Measurements from ENCODE around the gene LRRC45. TPM values are rescaled to one million over a fixed set of nuclear protein-coding genes. Genes with fewer than 3 reads are reported as not detected.
"Not testable (repeated sequence)": the region's sequence is repeated elsewhere in the genome, so short reads cannot be mapped to it uniquely, and the experiment has no call there.

LRRC45 gene
- total RNA-seq, 2 experiments from 2014 or later = 54.5 to 68.4 TPM

DNA sequence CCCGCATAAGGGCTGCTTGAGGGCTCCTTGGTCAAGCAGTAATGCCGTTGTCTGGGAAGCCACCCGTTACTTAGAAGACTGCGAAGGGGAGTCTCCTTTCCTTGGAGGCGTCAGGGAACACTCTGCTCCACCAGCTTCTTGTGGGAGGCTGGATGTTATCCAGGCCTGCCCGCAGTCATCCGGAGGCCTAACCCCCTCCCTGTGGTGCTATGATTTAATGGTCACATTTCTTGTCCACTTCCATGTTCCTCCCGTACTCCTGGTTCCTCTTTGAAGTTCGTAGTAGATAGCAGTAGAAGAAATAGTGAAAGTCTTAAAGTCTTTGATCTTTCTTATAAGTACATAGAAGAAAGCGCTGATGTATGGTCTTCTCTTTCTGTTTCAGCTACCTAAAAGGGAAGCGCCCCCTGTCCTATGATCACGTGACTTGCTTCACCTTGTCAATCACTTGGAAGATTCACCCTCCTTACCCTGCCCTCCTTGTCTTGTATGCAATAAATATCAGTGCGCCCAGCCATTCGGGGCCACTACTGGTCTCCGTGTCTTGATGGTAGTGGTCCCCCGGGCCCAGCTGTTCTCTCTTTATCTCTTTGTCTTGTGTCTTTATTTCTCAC is 15.8 kb downstream of the LRRC45 start:
- CTCF ChIA-PET = interaction anchor here (0.6 to 4.7 kb wide), 4 partner anchors 10 to 66 kb away, joined by 3 to 49 read pairs (median 8); partner anchors contain the start of genes CENPX and LRRC45
- DNase-seq; H3K36me3 Mint-ChIP-seq (ENCODE audit: low read depth); H3K27me3 Mint-ChIP-seq; H3K9me3 Mint-ChIP-seq; POLR2A ChIA-PET; H3K27ac Mint-ChIP-seq; H3K4me3 Mint-ChIP-seq: not testable (repeated sequence)
- H3K4me1 Mint-ChIP-seq = peaks cover 25% of the 10 kb centered on the region

DNA sequence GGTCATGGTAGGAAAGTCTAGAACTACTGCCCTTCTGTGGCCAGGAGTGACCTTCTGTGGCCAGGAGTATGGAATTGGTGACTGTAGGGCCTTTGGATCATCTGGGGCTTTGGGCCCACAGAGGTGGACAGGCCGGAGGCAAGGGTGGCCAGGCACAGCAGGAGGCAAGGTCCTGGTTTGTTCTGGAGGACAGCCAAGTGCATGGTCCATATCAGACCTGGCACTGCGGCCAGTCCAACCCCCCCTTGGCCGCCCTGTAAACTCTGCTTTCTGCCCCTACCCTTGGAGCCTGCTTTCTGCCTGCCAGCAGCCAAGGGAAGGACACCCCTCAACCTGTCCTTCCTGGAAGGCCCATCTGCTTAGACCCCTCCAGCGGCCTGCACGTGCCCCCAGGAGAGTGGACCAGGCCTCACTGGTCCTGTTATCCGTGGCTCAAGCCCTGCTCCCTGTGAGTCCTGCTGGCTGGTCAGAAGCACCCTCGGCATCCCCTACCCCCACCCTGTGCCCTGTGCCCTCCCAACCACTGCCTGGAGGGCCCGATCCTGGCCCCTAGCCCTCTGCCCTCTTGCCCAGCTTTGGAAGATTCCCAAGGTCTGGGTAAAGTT is 16.7 kb downstream of the LRRC45 start:
- peaks cover 25% of the 10 kb centered on the region for H3K4me1 Mint-ChIP-seq
- ChIA-PET CTCF (interaction anchor here (1.0 to 1.5 kb wide), 2 partner anchors 10 to 17 kb away, joined by 4 read pairs; partner anchors contain the start of gene CENPX), POLR2A (no interaction called here)
- peaks cover 8% of the 10 kb centered on the region for H3K36me3 Mint-ChIP-seq (ENCODE audit: low read depth)
- H3K27ac Mint-ChIP-seq = no peak overlapping the region
- no peaks in the 10 kb centered on the region for H3K9me3 Mint-ChIP-seq
- H3K27me3 Mint-ChIP-seq = no peaks in the 10 kb centered on the region
- no peak overlapping the region for H3K4me3 Mint-ChIP-seq
- no peak for DNase-seq

DNA sequence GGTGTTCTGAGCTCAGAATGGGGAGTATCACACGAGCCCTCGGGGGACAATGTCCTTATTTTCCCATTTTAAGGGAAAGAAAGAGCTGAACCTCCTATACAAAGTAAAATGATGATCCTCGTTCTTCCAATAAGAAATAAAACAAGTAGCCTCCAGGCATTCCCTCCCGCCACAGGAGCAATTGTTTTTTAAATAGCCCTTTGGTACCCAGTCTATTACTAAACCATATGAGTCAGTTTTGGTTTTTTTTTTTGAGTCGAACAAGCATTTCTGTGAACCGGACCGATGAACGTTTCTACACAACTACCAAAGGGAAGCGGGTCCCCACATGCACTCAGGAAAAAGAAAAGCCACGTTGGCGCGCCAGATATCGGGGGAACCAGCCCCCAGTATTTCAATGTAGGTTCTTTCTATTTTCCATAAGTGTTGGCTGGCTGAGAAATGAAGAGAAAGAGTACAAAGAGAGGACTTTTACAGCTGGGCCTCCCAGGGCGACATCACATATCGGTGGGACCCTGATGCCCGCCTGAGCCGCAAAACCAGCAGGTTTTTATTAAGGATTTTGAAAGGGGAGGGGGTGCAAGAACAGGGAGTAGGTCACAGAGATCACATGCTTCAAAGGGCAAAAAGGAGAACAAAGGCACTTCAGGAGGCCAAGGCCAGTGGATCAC is 18.2 kb downstream of the LRRC45 start:
- POLR2A ChIA-PET = no interaction called here
- DNase-seq = no peak
- Mint-ChIP-seq H3K36me3 (ENCODE audit: low read depth) (no peaks in the 10 kb centered on the region), H3K4me1 (peaks cover 13% of the 10 kb centered on the region), H3K27ac (no peak overlapping the region), H3K4me3 (no peak overlapping the region), H3K9me3 (no peaks in the 10 kb centered on the region), H3K27me3 (no peaks in the 10 kb centered on the region)
- CTCF ChIA-PET = interaction anchor here (0.6 to 1.5 kb wide), 3 partner anchors 9 to 239 kb away, joined by 4 to 6 read pairs (median 4); partner anchors contain the start of gene RAC3

DNA sequence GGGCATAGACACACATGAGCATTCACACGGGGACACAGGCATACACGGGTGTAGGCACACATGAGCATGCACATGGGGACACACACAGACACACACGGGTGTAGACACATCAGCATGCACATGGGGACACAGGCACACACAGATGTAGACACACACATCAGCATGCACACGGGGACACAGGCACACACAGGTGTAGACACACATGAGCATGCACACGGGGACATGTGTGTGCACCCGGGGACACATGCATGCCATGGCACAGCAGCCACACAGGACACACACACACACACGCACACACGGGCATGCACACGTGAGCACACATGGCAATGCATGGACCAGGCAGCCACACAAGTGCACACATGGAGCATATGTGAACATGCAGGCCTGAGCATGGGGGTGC is 19.5 kb downstream of the LRRC45 start:
- Mint-ChIP-seq H3K27ac (no peak overlapping the region), H3K36me3 (ENCODE audit: low read depth) (peaks cover 2% of the 10 kb centered on the region), H3K9me3 (no peaks in the 10 kb centered on the region), H3K4me1 (peaks cover 11% of the 10 kb centered on the region), H3K4me3 (no peak overlapping the region), H3K27me3 (no peaks in the 10 kb centered on the region)
- no peak for DNase-seq
- CTCF ChIA-PET = interaction anchor here (2.2 kb wide), 1 partner anchor 12 kb away, joined by 4 read pairs; no protein-coding TSS in a partner anchor
- POLR2A ChIA-PET = interaction anchor here (0.6 kb wide), 1 partner anchor 549 kb away, joined by 3 read pairs; no protein-coding TSS in a partner anchor

DNA sequence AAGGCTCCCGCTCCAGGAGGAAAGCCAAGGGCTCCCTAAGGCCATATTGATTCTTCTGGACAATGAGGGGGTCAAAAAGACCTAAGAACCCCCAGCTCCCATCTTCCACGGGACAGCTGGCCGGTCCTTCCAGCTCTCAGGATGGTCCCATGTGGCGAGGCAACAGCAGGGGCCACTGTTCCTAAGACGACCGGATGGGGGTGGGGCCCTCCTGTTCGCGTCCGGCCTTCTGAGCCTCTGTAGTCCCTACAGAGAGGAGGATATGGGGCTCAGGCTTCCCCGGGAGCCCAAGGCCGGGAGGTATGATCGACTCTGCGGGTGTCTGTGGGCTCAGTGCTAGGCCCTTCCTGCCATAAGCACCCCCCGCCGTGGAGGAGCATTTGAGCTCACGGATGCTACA is 20.4 kb downstream of the LRRC45 start:
- POLR2A ChIA-PET = interaction anchor here (0.6 kb wide), 1 partner anchor 13 kb away, joined by 3 read pairs; no protein-coding TSS in a partner anchor
- H3K4me1 Mint-ChIP-seq = peaks cover 6% of the 10 kb centered on the region
- CTCF ChIA-PET = interaction anchor here (1.6 to 2.2 kb wide), 2 partner anchors 13 to 63 kb away, joined by 4 read pairs; no protein-coding TSS in a partner anchor
- DNase-seq = no peak
- H3K9me3 Mint-ChIP-seq = no peaks in the 10 kb centered on the region
- no peaks in the 10 kb centered on the region for H3K27me3 Mint-ChIP-seq
- peaks cover 3% of the 10 kb centered on the region for H3K36me3 Mint-ChIP-seq (ENCODE audit: low read depth)
- H3K4me3 Mint-ChIP-seq = no peak overlapping the region
- no peak overlapping the region for H3K27ac Mint-ChIP-seq

DNA sequence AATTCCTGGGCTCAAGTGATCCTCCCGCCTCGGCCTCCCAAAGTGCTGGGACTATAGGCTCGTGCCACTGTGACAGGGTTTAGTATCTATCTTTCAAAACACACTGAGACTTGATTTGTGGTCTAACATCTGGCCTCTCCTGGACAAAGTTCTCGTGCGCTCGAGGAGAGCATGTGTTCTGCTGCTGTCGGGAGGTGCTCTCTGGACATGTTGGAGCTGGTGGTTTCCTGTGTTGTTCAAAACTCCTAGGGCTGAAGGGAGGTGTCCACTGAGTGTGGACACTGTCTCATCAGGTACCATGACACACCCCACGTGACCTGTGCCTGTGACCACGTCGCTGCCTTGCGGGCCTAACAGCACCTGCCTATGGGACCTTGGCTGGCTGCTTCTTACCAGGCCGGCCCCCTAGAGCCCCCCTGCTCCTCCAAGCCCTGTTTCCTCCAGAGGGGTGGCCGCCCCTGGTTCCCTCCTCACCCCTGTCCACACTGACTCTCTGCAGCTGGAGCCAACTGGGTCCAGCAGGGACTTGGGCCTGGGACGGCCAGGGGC is 22.9 kb downstream of the LRRC45 start:
- Mint-ChIP-seq H3K27me3 (no peaks in the 10 kb centered on the region), H3K27ac (no peak overlapping the region), H3K4me1 (peaks cover 11% of the 10 kb centered on the region), H3K4me3 (no peak overlapping the region), H3K9me3 (no peaks in the 10 kb centered on the region), H3K36me3 (ENCODE audit: low read depth) (peaks cover 3% of the 10 kb centered on the region)
- CTCF ChIA-PET = no interaction called here
- DNase-seq = no peak
- POLR2A ChIA-PET = no interaction called here

DNA sequence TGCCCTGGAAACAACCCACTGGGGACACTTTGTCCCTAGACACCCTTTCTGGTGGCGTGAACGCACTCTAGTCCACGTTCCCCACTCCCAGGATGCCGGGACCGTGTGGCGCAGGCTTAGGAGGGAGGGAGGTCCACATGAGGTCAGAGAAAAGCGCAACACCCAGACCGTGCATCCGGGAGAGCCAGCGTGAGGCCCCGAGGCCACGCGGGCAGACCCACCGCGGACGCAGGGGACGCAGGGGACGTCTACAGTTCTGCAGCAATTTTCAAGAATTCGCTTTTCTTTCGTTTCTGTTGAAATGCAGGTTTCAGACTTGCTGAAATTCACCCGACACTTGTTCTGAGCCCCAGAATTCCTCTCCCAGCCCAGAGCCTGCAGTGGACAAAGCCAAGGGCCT is 23.8 kb downstream of the LRRC45 start:
- H3K4me3 Mint-ChIP-seq = no peak overlapping the region
- peaks cover 3% of the 10 kb centered on the region for H3K36me3 Mint-ChIP-seq (ENCODE audit: low read depth)
- CTCF ChIA-PET = no interaction called here
- POLR2A ChIA-PET = no interaction called here
- H3K27ac Mint-ChIP-seq = no peak overlapping the region
- no peak for DNase-seq
- H3K9me3 Mint-ChIP-seq = no peaks in the 10 kb centered on the region
- peaks cover 11% of the 10 kb centered on the region for H3K4me1 Mint-ChIP-seq
- H3K27me3 Mint-ChIP-seq = no peaks in the 10 kb centered on the region

DNA sequence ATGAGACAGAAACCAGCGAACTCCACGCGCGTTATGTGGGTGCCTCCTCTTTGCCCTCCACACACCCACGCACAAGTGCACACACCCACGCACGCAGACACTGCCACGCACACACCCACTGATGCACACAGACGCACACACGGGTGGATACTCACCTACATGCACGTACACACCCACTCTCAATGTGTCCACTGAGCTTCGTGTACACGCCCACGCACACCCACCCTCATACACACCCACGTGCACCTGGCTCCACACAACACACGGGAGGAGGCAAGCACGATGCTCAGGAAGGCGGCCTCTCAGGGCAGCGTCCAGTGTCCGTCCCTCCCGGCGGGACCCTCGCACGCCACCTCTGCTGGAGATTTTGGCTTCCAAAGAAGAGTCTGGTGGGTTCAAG is 24.3 kb downstream of the LRRC45 start:
- Mint-ChIP-seq H3K27me3 (no peaks in the 10 kb centered on the region), H3K9me3 (no peaks in the 10 kb centered on the region), H3K27ac (no peak overlapping the region), H3K4me3 (no peak overlapping the region), H3K4me1 (peaks cover 11% of the 10 kb centered on the region), H3K36me3 (ENCODE audit: low read depth) (peaks cover 3% of the 10 kb centered on the region)
- CTCF ChIA-PET = interaction anchor here (1.0 kb wide), 1 partner anchor 17 kb away, joined by 3 read pairs; no protein-coding TSS in a partner anchor
- POLR2A ChIA-PET = no interaction called here
- no peak for DNase-seq

DNA sequence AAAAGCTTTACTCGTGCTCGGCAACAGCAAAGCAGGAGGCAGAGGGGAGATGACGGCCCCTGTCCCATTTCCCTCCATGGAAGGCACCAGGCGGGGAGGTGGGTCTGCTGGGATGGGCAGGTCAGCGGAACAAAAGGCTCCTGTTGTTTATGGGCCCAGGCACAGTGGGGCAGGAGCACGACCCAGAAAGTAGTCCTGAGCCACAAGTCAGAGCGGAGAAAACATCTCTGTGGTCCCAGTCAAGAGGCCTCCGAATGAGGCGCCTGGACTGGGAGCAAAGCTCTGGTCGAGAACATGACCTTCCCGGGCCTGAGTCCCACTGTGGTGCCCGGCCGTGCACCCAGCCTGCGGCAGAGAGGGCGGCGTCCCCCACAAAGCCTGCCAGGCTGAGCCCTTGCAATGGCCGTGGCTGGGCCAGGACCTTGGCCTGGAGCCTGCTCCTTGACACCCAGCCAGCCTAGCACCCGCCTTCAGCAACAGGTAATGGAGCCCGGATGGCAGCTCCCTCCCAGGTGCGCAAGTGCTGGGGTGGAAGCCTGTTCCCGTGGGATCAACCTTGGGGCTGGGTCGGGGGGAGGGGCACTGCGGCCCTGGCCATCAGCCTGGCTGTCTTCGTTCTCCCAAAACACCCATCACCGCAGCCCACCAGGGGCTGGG is 24.9 kb downstream of the LRRC45 start:
- DNase-seq = no peak
- Mint-ChIP-seq H3K27ac (no peak overlapping the region), H3K36me3 (ENCODE audit: low read depth) (peaks cover 3% of the 10 kb centered on the region), H3K27me3 (no peaks in the 10 kb centered on the region), H3K9me3 (no peaks in the 10 kb centered on the region), H3K4me1 (peaks cover 16% of the 10 kb centered on the region), H3K4me3 (no peak overlapping the region)
- ChIA-PET POLR2A (no interaction called here), CTCF (interaction anchor here (0.9 to 1.0 kb wide), 2 partner anchors 10 to 17 kb away, joined by 3 to 4 read pairs; partner anchors contain the start of gene DCXR)

DNA sequence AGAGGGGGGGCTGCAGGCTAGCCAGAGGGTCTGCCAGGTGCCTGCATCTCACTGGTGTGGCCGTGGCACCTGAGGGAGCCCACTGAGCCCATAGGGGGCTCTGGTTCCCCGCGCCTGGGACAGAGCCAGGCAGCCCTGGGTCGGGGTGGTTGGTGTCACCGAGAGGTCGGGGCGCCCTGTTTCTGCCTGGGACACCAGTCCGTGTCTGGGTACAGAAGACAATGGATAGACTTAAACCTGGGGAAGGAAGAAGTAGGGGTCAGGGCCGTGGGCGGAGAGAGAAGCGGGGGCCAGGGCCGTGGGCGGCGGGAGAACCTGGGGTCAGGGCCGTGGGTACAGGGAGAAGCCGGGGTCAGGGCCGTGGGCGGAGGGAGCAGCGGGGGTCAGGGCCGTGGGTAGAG is 25.5 kb downstream of the LRRC45 start:
- DNase-seq = no peak
- no peak overlapping the region for H3K27ac Mint-ChIP-seq
- H3K4me3 Mint-ChIP-seq = no peak overlapping the region
- peaks cover 3% of the 10 kb centered on the region for H3K36me3 Mint-ChIP-seq (ENCODE audit: low read depth)
- H3K4me1 Mint-ChIP-seq = peaks cover 21% of the 10 kb centered on the region
- H3K9me3 Mint-ChIP-seq = no peaks in the 10 kb centered on the region
- H3K27me3 Mint-ChIP-seq = no peaks in the 10 kb centered on the region
- ChIA-PET CTCF (interaction anchor here (0.9 kb wide), 1 partner anchor 11 kb away, joined by 4 read pairs; the partner anchor contains the start of gene DCXR), POLR2A (no interaction called here)

DNA sequence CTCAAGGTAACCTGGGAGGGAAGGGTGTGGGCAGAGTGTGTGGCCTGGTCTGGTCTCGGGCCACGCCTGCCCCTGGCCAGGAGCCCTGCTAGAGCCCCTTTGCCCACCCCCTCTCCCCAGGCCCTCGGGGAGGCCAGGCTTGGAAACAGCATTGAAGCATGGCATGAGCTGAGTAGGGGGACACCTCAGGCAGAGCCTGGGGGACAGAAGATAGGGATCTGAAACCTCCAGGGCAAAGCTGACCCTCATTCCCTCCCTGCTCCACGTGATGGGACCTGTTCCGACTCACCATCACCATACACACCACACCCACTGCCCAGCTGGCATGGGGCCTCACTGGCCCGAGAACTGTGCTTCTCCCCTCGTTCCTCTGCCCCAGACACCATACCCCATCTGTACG is 26.0 kb downstream of the LRRC45 start:
- Mint-ChIP-seq H3K27me3 (no peaks in the 10 kb centered on the region), H3K9me3 (no peaks in the 10 kb centered on the region), H3K4me1 (peaks cover 23% of the 10 kb centered on the region), H3K36me3 (ENCODE audit: low read depth) (peaks cover 3% of the 10 kb centered on the region), H3K27ac (no peak overlapping the region), H3K4me3 (no peak overlapping the region)
- ChIA-PET POLR2A (no interaction called here), CTCF (interaction anchor here (2.3 kb wide), 1 partner anchor 11 kb away, joined by 14 read pairs; the partner anchor contains the start of gene DCXR)
- no peak for DNase-seq

DNA sequence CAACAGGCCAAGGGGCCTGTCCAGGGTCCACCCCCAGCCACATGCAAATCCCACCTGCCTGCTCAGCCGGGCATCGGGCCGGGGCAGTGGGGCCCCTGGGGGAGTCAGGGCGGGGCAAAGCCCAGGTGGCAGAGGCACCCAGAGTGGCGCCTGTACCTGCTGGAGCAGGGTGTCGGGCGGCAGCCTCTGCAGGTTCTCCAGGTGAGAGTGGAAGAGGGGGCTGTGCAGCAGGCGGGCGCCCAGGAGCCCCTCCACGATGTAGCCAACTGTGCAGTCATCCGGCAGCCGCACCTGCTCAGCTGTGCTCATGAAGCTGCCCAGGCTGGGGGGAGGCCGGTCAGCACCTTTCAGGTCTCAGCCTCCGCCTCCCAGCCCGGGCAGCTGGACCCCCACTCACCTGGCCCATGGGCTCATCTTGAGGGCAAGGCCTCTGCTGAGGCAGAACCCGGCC is 26.4 kb downstream of the LRRC45 start:
- no peak overlapping the region for H3K4me3 Mint-ChIP-seq
- peaks cover 23% of the 10 kb centered on the region for H3K4me1 Mint-ChIP-seq
- no peak for DNase-seq
- H3K27me3 Mint-ChIP-seq = no peaks in the 10 kb centered on the region
- POLR2A ChIA-PET = no interaction called here
- CTCF ChIA-PET = interaction anchor here (1.5 to 2.3 kb wide), 3 partner anchors 9 to 19 kb away, joined by 4 to 14 read pairs (median 7); partner anchors contain the start of gene DCXR
- peaks cover 3% of the 10 kb centered on the region for H3K36me3 Mint-ChIP-seq (ENCODE audit: low read depth)
- no peak overlapping the region for H3K27ac Mint-ChIP-seq
- H3K9me3 Mint-ChIP-seq = no peaks in the 10 kb centered on the region
